ENCODE results near the gene SLC25A42.

GRCh38 chr19:19050104-19050503 is 13.7 kb upstream of the SLC25A42 start:
- TF ChIP-seq ZNF274 (IDR thresholded peaks at IDR 0.05; ENCODE audit: low read depth, low read length): no peak
- TF ChIP-seq YY1 (IDR thresholded peaks at IDR 0.05; ENCODE audit: insufficient read depth, insufficient read length): no peak
- no peak for TF ChIP-seq SUZ12 (IDR thresholded peaks at IDR 0.05; ENCODE audit: extremely low read depth, insufficient read depth, insufficient read length)

Measured in NT2/D1 (cell line).